Gastrocnemius medialis (tissue), 4 donors: Measurements from ENCODE around the gene CDH1. TPM values are rescaled to one million over a fixed set of nuclear protein-coding genes. Genes with fewer than 3 reads are reported as not detected.

Experiments
- ATAC-seq, 2 donors: fragments of 150-250 bp; one replicate each; pipeline ENCODE4 v1.9.1; 2016
- DNase-seq, 2 donors: peaks; one replicate each; pipeline ENCODE4 v3.0.0-alpha.2; 2019
- H3K27ac ChIP-seq, 4 donors: fragments of 200-600 bp; sonication (generic); 1 replicate in 1 of 4; 2 replicates in 3 of 4; pipeline ENCODE4 v1.5.1; 2016 to 2018; ENCODE audit warnings: mild to moderate bottlenecking in 2 of 4, moderate library complexity in 1 of 4
- H3K27me3 ChIP-seq, 3 donors: fragments of 200-600 bp; sonication (generic) in 2 of 3; 1 replicate in 1 of 3; 2 replicates in 2 of 3; pipeline versions ENCODE4 v1.5.1 to v1.6.0; 2016 to 2019; ENCODE audit warnings: mild to moderate bottlenecking in 1 of 3, moderate library complexity in 1 of 3
- H3K36me3 ChIP-seq, 2 donors: fragments of 200-600 bp; sonication (generic) in 1 of 2; one replicate each; pipeline ENCODE4 v1.5.1; 2017 to 2018
- H3K4me1 ChIP-seq, 2 donors: fragments of 200-600 bp; sonication (generic) in 1 of 2; one replicate each; pipeline ENCODE4 v1.5.1; 2016 to 2017; ENCODE audit warnings: mild to moderate bottlenecking in 2 of 2
- H3K4me3 ChIP-seq, 4 donors: fragments of 200-600 bp; sonication (generic) in 3 of 4; 1 replicate in 1 of 4; 2 replicates in 3 of 4; pipeline ENCODE4 v1.5.1; 2016 to 2019; ENCODE audit warnings: mild to moderate bottlenecking in 2 of 4
- H3K9me3 ChIP-seq, 3 donors: fragments of 200-600 bp; sonication (generic) in 2 of 3; 1 replicate in 1 of 3; 2 replicates in 2 of 3; pipeline ENCODE4 v1.5.1; 2016 to 2019
- CTCF ChIP-seq, 5 experiments: fragments of 450-650 bp in 3 of 5; fragments of 200-600 bp in 2 of 5; sonication (generic) in 2 of 5; IDR thresholded peaks in 4 of 5; conservative IDR thresholded peaks in 1 of 5; 1 replicate in 4 of 5; 2 replicates in 1 of 5; pipeline ENCODE4 v1.5.1; 2016 to 2019; ENCODE audit warnings: antibody characterized with exemption in 5 of 5, mild to moderate bottlenecking in 3 of 5, moderate library complexity in 3 of 5
- POLR2A ChIP-seq, 2 donors: fragments of 450-650 bp; IDR thresholded peaks; one replicate each; pipeline ENCODE4 v1.6.1; 2017; ENCODE audit warnings: antibody characterized with exemption in 2 of 2, mild to moderate bottlenecking in 2 of 2, moderate library complexity in 2 of 2
- in situ Hi-C, 4 donors: fragments of 200-750 bp; cut with MboI; loops; one replicate each; pipeline versions ENCODE4 v1.15.0 to v1.8.0; 2017; ENCODE audit warnings: low sequenced_read_pairs in 4 of 4
- intact Hi-C: fragments of 100-400 bp; cut with DNase I; formaldehyde crosslinking; loops from one replicate; pipeline ENCODE4 v1.15.1; 2023; ENCODE audit warnings: low total_unique reads
- total RNA-seq, 4 donors: library from RNA; depleted of rRNA; stranded (reverse); fragments of >200 nt; gene quantifications; one replicate each; pipeline versions ENCODE4 v1.1.0 to v1.2.3, GENCODE V29; 2016

CDH1 gene
- total RNA-seq, 4 donors from 2014 or later = 0.20 to 1.3 (median 0.20) TPM; not detected in 1

GRCh38 chr16:68707340-68708152 lies 29.5 kb upstream of the CDH1 start:
- in situ Hi-C loops (no loop called here), intact Hi-C loops (no loop called here)
- H3K9me3 ChIP-seq = no peaks in the 10 kb centered on the region
- H3K36me3 ChIP-seq = no peaks in the 10 kb centered on the region
- H3K4me3 ChIP-seq = no peak overlapping the region
- DNase-seq (no peak), ATAC-seq (no peak)
- no peaks in the 10 kb centered on the region for H3K4me1 ChIP-seq
- no peak overlapping the region for H3K27ac ChIP-seq
- no peaks in the 10 kb centered on the region for H3K27me3 ChIP-seq
- no peak for TF ChIP-seq CTCF (IDR thresholded peaks at IDR 0.05 in 4 of 5, conservative IDR thresholded peaks at IDR 0.05 in 1 of 5)
- no peak for TF ChIP-seq POLR2A (IDR thresholded peaks at IDR 0.05)

DNA sequence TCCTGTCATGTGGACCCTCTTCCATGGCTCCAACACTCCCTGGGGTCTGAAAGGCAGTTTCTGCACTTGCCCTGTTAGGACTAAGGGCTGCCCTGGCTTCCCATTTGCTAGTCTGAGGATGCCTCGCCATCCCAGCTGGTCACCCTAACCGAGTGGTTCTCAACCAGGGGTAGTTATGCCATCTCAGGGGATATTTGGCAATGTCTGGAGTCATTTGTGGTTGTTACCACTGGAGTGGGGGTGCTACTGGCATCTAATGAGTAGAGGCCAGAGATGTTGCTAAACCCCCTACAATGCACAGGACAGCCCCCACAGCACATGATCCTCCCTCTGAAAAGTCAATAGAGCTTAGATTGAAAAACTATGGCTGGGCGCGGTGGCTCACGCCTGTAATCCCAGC lies 26.9 kb upstream of the CDH1 start:
- no peak for ATAC-seq
- Histone ChIP-seq H3K4me3 (no peak overlapping the region), H3K27me3 (peaks cover 0 to 6% (median 3%) of the 10 kb centered on the region in 3 donors), H3K9me3 (no peaks in the 10 kb centered on the region), H3K27ac (no peak overlapping the region), H3K36me3 (no peaks in the 10 kb centered on the region), H3K4me1 (no peaks in the 10 kb centered on the region)
- no peak for DNase-seq
- in situ Hi-C loops = no loop called here
- intact Hi-C loops = no loop called here
- TF ChIP-seq CTCF (IDR thresholded peaks at IDR 0.05 in 4 of 5, conservative IDR thresholded peaks at IDR 0.05 in 1 of 5) (no peak), POLR2A (IDR thresholded peaks at IDR 0.05) (no peak)

GRCh38 chr16:68711421-68712139 lies 25.5 kb upstream of the CDH1 start:
- Histone ChIP-seq H3K9me3 (no peaks in the 10 kb centered on the region), H3K4me3 (no peak overlapping the region), H3K27ac (no peak overlapping the region), H3K36me3 (no peaks in the 10 kb centered on the region), H3K27me3 (peaks cover 0 to 6% (median 3%) of the 10 kb centered on the region in 3 donors), H3K4me1 (no peaks in the 10 kb centered on the region)
- in situ Hi-C loops (no loop called here), intact Hi-C loops (no loop called here)
- DNase-seq (no peak), ATAC-seq (no peak)
- TF ChIP-seq POLR2A (IDR thresholded peaks at IDR 0.05) = no peak
- no peak for TF ChIP-seq CTCF (IDR thresholded peaks at IDR 0.05 in 4 of 5, conservative IDR thresholded peaks at IDR 0.05 in 1 of 5)

- Histone ChIP-seq H3K4me1 (no peaks in the 10 kb centered on the region), H3K27ac (no peak overlapping the region), H3K36me3 (no peaks in the 10 kb centered on the region), H3K27me3 (peaks cover 0 to 6% (median 3%) of the 10 kb centered on the region in 3 donors), H3K4me3 (no peak overlapping the region), H3K9me3 (no peaks in the 10 kb centered on the region)
- intact Hi-C loops (no loop called here), in situ Hi-C loops (no loop called here)
- no peak for ATAC-seq
- TF ChIP-seq CTCF (IDR thresholded peaks at IDR 0.05 in 4 of 5, conservative IDR thresholded peaks at IDR 0.05 in 1 of 5) = no peak
- no peak for TF ChIP-seq POLR2A (IDR thresholded peaks at IDR 0.05)
- DNase-seq = no peak
Measured at GRCh38 chr16:68713361-68713760, 23.7 kb upstream of the CDH1 start.
